Calu3 (cell line): Measurements from ENCODE around the gene HNRNPC. TPM values are rescaled to one million over a fixed set of nuclear protein-coding genes. Genes with fewer than 3 reads are reported as not detected.
"Not testable (repeated sequence)": the region's sequence is repeated elsewhere in the genome, so short reads cannot be mapped to it uniquely, and the experiment has no call there.

Experiments used
- BruUV-seq: library from RNA; stranded (reverse); fragments of 400-500 nt; replicated peaks from 2 replicates; lab custom pipeline; 2021; lab: Mats Ljungman, UMichigan
- CTCF ChIA-PET: fragments of 300-600 bp; sonication (Branson Sonifier 250); formaldehyde crosslinking; loops from one replicate; lab custom pipeline; 2022; ENCODE audit warnings: antibody characterized with exemption; lab: Charles Lee
- DNase-seq: peaks from one replicate; pipeline ENCODE4 v3.0.0; 2022
- H3K27ac Mint-ChIP-seq: one replicate; pipeline ENCODE4 v1.8.0; 2022; ENCODE audit warnings: mixed read lengths; ENCODE audit not compliant: unreplicated experiment
- H3K27me3 Mint-ChIP-seq: one replicate; pipeline ENCODE4 v1.8.0; 2022; ENCODE audit warnings: mixed read lengths; ENCODE audit not compliant: unreplicated experiment
- H3K36me3 Mint-ChIP-seq: one replicate; pipeline ENCODE4 v1.8.0; 2022; ENCODE audit warnings: mild to moderate bottlenecking, moderate library complexity, mixed read lengths; ENCODE audit not compliant: insufficient read depth, unreplicated experiment
- H3K4me1 Mint-ChIP-seq: one replicate; pipeline ENCODE4 v1.8.0; 2022; ENCODE audit warnings: mild to moderate bottlenecking, low read depth, mixed read lengths; ENCODE audit not compliant: unreplicated experiment
- H3K4me3 Mint-ChIP-seq: one replicate; pipeline ENCODE4 v1.8.0; 2022; ENCODE audit warnings: mild to moderate bottlenecking, low read depth, moderate library complexity, mixed read lengths; ENCODE audit not compliant: unreplicated experiment
- H3K9me3 Mint-ChIP-seq: one replicate; pipeline ENCODE4 v1.8.0; 2022; ENCODE audit warnings: low read depth, mixed read lengths; ENCODE audit not compliant: unreplicated experiment
- CTCF ChIP-seq: fragments of 200-600 bp; IDR thresholded peaks from one replicate; pipeline ENCODE4 v1.8.0; 2022; ENCODE audit warnings: antibody characterized with exemption; ENCODE audit not compliant: unreplicated experiment
- intact Hi-C: fragments of 100-400 bp; cut with micrococcal nuclease; formaldehyde crosslinking; loops from one replicate; pipeline ENCODE4 v1.10.0; 2022; ENCODE audit not compliant: unreplicated experiment
- total RNA-seq: library from RNA; stranded (reverse); gene quantifications from 2 replicates; pipeline ENCODE4 v1.2.3, GENCODE V29; 2022

HNRNPC gene
- total RNA-seq, 1 experiment from 2014 or later, result 476 TPM

DNA sequence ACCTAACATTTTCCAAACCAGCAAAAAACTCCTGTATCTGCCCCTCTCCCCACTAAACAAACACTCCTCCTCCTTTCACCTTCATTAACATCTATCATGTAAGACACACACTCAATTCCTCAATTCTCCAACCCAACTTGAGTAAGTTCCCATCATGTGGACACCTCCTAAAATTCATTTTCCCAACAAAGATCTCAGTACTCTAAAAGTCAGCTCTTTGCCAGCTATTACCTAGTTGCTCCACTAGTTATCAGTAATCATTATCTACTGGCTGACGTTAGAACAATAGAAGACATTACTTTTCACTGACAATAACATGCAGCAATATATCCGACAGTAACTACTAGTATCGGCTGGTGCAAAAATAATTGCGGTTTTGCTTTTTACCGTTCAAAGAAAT lies 42.1 kb downstream of the HNRNPC start:
- no peaks in the 10 kb centered on the region for H3K27me3 Mint-ChIP-seq
- no peak for DNase-seq
- intact Hi-C loops, result no loop called here

DNA sequence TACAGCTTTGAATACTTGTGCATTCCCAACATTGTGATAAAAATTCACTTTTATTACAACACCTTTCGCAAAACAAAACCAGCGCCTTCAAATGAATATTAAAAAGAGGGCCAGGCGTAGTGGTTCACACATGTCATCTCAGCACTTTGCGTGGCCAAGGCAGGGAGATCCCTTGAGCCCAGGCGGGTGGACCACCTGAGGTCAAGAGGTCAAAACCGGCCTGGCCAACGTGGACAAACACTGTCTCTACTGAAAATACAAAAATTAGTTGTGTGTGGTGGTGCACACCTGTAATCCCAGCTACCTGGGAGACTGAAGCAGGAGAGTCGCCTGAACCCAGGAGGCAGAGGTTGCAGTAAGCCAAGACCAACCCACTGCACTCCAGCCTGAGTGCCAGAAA lies 42.8 kb downstream of the HNRNPC start:
- Mint-ChIP-seq H3K36me3 (peaks cover 94% of the 10 kb centered on the region), H3K4me1 (peaks cover 40% of the 10 kb centered on the region), H3K9me3 (no peaks in the 10 kb centered on the region), H3K27ac (no peak overlapping the region), H3K4me3 (no peak overlapping the region), H3K27me3 (no peaks in the 10 kb centered on the region)
- no peak for TF ChIP-seq CTCF
- CTCF ChIA-PET, result no interaction called here
- DNase-seq, result no peak
- BruUV-seq, result no TSS peak
- intact Hi-C loops, result no loop called here

More for the DNA sequence above, 42.1 kb downstream of the HNRNPC start:
- H3K4me1 Mint-ChIP-seq, result peaks cover 45% of the 10 kb centered on the region
- no peaks in the 10 kb centered on the region for H3K9me3 Mint-ChIP-seq
- peak overlapping the region; percentile 3 for H3K27ac Mint-ChIP-seq
- no peak overlapping the region for H3K4me3 Mint-ChIP-seq
- peaks cover 94% of the 10 kb centered on the region for H3K36me3 Mint-ChIP-seq
- CTCF ChIA-PET, result no interaction called here
- no peak for TF ChIP-seq CTCF
- no TSS peak for BruUV-seq

GRCh38 chr14:21225164-21225563 lies 44.1 kb downstream of the HNRNPC start:
- H3K27ac Mint-ChIP-seq, H3K4me3 Mint-ChIP-seq, intact Hi-C loops, H3K9me3 Mint-ChIP-seq, BruUV-seq, CTCF ChIA-PET, DNase-seq, H3K27me3 Mint-ChIP-seq: not testable (repeated sequence)
- H3K36me3 Mint-ChIP-seq, result peaks cover 94% of the 10 kb centered on the region
- H3K4me1 Mint-ChIP-seq, result peaks cover 35% of the 10 kb centered on the region

DNA sequence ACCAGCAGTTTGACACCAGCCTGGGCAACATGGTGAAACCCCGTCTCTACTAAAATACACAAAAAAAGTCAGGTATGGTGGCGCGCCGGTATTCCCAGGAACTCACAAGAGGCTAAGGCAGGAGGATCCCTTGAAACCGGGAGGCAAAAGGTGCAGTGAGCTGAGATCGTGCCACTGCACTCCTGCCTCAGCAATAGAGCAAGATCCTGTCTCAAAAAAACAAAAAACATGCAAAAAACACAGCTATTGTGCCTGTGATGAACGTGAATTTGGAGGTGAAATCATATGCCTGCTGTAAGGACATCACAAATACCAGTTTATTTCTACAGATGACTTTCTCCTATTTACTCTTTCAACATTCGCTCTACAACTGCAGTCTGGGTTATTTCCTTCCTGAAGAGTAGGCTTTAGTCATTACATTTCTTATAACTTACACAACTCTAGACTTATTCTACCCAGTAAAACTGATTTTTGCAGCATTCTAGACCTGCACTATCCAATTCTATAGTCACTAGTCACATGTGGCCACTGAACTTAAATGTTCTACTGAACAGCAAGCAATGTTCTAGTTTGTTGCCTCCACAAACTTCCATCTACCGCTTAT lies 48.3 kb downstream of the HNRNPC start:
- no peak for TF ChIP-seq CTCF
- intact Hi-C loops, result no loop called here
- Mint-ChIP-seq H3K4me1 (peaks cover 32% of the 10 kb centered on the region), H3K9me3 (no peaks in the 10 kb centered on the region), H3K4me3 (no peak overlapping the region), H3K27me3 (no peaks in the 10 kb centered on the region), H3K27ac (peak overlapping the region; percentile 34), H3K36me3 (peaks cover 90% of the 10 kb centered on the region)
- no TSS peak for BruUV-seq
- CTCF ChIA-PET, result interaction anchor here (0.6 kb wide), 1 partner anchor 8 kb away, joined by 3 read pairs; no protein-coding TSS in a partner anchor
- DNase-seq, result no peak

DNA sequence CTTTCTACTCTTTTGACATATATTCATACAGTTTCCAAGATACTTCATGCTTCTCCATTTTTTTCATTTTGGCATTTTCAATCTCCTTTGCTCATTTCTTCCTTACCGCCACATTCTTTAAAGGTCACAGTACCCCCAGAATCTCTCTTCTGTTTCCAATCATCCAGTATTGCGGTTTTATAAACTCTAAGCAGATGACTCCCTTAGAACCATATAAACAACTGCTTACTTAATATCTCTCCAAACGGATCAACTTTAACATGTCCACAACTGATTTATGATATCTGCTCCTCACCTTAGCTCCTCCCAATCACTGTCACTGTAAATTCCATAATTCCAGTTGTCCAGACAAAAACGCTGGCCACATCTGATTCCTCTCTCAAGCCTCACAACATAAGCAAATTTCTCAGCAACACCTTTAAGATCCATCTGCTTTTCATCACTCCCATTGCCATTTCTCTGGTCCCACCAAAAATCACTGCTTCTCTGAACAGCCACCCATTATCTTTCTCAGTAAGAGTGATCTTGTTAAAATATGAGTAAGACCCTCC lies 49.6 kb downstream of the HNRNPC start:
- no TSS peak for BruUV-seq
- Mint-ChIP-seq H3K27ac (peak overlapping the region; percentile 21), H3K4me1 (peaks cover 35% of the 10 kb centered on the region), H3K4me3 (peak overlapping the region; percentile 31), H3K9me3 (no peaks in the 10 kb centered on the region), H3K27me3 (no peaks in the 10 kb centered on the region), H3K36me3 (peaks cover 93% of the 10 kb centered on the region)
- DNase-seq, result no peak
- intact Hi-C loops, result no loop called here
- TF ChIP-seq CTCF, result no peak
- CTCF ChIA-PET, result no interaction called here
